NCI-H1105 treated with DMSO at 0.1 percent for 48 hours (cell line): ENCODE results near the gene IFNA6.
"Not testable (repeated sequence)": the region's sequence is repeated elsewhere in the genome, so short reads cannot be mapped to it uniquely, and the experiment has no call there.

Experiments
- DNase-seq: peaks from one replicate; lab custom pipeline; 2025; lab: John Stamatoyannopoulos, UW

IFNA6 gene

DNA sequence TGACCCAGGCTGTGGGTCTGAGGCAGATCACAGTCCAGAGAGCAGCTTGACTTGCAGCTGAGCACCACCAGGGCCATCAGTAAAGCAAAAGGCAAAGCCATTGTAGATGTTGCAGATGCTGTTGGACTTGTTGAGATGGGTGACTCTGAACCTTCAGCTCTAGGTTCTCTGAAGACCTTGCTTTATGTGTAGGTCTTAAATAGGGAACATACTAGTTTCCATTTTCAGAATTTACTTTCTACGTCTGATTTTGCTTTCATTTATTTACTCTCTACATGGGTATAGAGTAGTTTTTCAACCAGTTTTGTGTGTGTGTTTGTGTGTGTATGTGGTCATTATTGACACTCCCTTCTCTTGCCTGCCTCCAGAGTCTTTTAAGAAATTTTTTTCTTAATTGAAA is at the start of gene IFNA6:
Gene IFNA6, minus strand, starts transcription at position 101 of the 400 bp plus-strand sequence. Its CDS starts 0 bp downstream, at position 101.
- no peak for DNase-seq

DNA sequence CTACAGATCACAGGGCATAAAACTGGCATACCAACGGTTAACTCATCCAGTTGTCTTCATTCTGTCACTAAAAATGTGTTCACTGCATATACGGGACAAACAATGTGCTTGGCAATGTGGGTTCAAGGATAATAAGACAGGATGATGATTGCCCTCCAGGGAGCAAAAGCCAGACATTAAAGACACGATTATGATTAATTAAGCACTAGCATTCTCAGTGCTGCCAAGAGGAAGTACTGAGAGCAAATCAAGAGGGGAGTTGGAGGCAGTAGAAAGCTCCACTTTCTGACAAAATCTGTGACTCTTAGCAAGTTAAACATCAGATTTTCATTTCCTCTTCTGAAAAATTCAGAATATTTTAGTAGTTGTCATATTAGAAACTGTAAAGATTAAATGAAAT is 49.3 kb upstream of the IFNA6 start:
- DNase-seq, result no peak

DNA sequence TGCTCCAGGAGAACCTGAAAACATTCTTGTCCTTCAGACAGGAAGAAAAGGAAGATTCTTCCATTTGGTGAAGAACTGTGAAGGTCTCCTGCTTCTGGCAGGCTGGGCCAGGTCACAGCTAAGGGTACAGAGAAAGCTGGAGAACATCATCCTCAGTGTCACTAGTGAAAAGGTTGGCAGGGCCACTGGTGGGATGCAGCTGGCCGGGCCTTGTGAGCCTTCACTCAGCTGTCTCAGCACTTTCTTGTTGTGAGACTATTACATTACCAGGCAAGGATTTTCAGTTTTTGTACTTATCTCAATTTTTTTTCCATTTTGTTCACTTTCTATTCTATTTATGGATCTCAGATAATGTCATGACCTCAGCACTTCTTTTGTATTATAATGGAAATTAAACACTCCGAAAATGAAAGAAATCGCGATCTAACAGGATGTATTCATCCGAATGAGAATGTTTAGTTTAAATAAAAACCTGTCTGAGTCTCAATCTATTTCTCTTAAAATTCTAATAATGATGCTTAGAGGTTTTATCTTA is 48.3 kb upstream of the IFNA6 start:
- no peak for DNase-seq

DNA sequence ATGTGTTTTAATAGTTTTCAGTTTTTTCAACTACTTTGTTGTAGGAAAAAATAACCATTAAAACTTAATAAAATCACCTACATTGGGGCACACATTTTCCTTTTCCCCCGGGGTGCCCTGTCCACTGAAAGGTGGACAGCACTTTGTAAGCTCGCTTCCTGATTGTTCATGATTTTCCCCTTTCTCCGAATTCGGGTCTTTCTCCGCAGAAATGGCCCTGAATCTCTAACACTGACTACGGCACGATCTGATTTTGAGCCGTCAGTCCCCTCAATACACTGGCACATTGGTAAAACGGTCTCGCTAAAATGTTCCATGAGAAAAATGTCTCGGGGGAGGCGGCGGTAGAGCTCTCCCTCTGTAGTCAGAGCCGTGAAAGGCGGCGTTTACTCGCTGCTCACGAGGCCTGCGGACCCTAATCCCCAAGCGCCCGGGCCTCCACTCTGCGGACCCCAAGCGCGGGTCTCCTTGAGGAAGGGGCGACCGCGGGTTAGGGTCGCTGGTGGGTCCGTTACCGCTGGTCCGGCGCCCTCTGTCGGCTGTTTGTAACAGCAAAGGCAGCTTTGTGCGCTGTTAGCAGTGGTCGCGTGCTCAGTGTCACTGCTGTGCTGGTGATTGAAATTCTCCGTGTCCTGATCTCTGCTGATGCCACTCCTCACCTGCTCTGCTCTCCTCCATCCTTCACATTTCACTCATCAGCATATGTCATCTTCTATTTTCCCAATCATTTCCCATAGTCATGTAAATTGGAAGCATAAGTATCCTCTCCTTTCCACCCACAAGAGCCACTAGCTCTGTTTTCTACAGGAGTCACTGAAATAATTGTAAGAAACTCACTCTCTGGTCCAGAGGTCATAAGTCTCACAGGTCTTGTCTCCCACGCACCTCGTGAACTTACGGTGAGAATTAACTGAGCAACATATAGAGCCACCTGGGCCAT is 45.4 kb upstream of the IFNA6 start:
- DNase-seq, result peak; percentile 43

DNA sequence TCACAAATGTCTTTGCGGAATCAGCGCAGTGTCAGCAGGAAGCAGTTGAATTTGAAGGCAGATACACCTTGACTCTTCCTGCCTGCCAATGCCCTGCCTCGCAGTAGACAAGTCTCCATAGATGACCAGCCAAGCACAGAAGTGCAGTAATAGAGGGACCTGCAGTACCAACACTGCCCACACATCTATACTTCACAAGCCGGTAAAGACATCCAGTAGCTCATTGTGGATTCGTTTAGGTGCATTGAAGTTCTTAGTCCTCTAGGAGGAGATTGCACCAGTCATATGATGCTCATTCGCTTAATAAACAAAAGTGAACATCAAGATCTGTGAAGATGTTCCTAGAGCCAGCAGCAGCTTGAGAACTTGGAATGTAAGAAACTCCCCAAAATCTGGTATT is 41.6 kb upstream of the IFNA6 start:
- no peak for DNase-seq

DNA sequence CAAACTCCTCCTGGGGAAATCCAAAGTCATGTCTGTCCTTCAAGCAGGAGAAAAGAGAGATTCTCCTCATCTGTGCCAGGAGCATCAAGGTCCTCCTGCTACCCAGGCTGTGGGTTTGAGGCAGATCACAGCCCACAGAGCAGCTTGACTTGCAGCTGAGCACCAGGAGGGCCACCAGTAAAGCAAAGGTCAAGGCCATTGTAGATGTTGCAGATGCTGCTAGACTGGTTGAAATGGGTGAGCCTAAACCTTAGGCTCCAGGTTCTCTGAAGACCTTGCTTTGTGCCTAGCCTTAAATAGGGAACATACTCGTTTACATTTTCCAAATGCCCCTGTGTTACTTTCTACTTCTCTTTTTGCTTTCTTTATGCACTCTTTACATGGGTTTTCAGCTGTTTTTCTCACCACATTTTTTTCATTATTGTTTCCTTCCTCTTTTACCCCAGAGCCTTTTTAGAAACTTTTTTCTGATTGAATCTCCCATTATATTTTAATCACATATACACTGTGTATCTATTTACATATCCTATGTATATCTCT is 34.5 kb upstream of the IFNA6 start, which contains the start of gene IFNA2:
Gene IFNA2, minus strand, starts transcription at position 268 of the 540 bp plus-strand sequence. Its CDS starts 69 bp downstream, at position 199.
- DNase-seq, result no peak

DNA sequence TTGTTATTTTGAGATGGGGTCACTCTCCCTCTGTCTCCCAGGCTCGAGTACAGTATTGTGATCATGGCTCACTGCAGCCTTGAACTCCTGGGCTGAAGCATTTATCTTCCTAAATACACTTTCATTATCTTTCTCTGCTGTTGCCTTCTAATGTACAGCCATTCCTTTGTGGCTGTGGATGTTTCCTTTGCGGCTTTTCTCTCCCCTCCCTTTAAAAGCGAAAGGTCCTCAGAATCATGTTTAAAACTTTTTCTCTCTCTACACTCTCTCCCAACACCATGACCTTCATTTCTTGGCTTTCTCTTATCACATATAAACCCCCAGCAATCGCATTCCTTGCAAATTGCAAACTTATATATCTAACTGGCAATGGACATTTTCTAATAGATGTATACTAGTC is 32.9 kb upstream of the IFNA6 start:
- no peak for DNase-seq

DNA sequence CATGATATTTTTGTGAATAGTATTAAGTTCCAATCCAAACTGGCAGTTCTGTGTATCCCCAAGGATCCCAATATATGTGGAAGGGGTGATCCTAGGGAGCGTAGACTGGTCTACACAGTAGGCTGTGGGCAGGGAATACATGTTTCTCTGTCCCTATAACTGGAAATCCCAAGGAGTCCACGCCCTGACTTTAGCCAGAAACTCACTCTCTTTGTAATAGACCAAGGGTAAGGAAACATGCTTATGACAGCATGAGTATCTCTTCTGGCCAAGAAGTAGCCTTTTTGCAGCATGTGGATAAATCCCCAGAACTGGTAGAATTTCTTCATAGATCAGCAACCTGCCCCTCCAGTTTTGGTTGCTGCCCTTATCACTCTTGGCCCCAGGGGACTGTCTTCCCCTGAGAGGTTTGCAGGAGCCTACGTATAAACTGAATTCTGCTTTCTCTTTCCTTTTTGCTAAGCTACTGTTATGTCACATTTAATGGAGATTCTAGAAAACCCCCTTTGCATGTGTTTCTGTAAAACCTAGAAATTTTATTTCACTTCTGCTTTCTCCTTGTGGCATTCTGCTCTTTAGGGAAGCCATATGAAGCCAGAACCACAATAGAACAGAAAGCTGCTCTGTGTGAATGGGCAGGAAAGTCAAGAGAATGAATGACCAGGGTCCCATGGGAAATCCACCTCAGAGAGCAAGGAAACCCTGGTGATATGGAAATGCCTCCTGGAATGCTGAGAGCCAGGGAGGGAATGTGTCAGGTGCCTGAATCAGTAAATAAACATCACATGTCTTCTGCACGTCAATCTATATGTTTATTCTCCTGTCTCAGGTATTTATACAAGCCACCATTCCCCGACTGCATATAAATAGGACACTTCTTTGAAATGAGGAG is 31.0 kb upstream of the IFNA6 start:
- DNase-seq, result no peak

DNA sequence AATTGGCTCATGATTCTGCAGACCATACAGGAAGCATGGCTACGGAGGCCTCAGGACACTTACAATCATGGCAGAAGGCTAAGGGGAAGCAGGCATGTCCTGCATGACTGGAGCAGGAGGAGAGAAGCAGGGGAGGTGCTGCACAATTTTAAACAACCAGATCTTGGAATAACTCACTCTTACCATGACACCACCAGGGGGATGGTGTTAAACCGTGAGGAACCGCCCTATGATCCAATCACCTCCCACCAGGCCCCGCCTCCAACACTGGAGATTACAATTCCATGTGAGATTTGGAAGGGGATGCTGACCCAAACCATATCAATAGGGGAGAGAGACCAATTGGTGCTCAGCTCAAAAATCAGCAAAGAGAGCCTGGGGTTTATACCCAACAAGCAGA is 20.8 kb upstream of the IFNA6 start:
- not testable (repeated sequence) for DNase-seq

DNA sequence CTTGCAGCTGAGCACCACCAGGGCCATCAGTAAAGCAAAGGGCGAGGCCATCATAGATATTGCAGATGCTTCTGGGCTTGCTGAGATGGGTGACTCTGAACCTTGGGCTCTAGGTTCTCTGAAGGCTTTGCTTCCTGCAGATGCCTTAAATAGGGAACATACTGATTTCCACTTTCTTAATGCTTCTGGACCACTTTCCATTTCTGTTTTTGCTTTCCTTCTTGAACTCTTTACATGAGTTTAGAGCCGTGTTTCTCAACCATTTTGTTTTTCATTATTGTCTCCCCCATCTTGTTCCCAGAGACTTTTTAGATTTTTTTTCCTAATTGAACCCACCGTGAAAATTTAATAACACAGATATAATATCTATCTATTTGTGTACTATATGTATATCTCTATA is 17.3 kb upstream of the IFNA6 start, which contains the start of gene IFNA13:
Gene IFNA13, minus strand, starts transcription at position 101 of the 400 bp plus-strand sequence. Its CDS starts 47 bp downstream, at position 54.
- DNase-seq, result no peak

DNA sequence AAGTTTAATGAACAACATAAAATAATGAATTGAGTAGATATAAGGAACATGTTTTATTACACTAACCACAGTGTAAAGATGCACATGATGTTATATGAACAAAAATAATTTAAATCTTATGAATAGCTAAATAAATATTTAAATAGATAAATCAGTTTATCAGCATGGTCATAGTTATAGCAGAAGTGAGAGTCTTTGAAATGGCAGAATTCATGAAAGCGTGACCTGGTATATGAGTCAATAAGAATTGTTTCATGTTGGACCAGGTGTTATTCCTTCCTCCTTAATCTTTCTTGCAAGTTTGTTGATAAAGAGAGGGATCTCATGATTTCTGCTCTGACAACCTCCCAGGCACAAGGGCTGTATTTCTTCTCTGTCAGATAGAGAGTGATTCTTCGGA is 16.5 kb upstream of the IFNA6 start:
- DNase-seq, result not testable (repeated sequence)

DNA sequence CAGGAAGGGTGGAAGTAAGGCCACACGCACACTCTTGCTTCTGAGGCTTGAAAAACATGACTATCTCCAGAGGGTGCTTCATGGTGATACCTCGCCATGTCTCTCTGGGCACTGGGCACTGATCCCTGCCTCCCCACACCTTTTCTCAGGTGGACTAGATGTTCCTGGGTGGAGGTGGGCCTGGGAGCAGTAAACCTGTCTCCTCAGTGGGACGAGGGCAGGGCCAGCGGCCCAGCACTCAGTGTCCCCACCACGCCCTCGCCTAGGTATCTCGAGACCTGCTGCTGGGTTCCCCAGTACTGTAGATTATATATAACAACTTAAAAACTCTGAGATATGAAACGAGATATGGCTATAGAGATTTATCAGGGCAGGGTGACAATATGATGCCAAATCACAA is 11.6 kb upstream of the IFNA6 start:
- DNase-seq, result no peak

DNA sequence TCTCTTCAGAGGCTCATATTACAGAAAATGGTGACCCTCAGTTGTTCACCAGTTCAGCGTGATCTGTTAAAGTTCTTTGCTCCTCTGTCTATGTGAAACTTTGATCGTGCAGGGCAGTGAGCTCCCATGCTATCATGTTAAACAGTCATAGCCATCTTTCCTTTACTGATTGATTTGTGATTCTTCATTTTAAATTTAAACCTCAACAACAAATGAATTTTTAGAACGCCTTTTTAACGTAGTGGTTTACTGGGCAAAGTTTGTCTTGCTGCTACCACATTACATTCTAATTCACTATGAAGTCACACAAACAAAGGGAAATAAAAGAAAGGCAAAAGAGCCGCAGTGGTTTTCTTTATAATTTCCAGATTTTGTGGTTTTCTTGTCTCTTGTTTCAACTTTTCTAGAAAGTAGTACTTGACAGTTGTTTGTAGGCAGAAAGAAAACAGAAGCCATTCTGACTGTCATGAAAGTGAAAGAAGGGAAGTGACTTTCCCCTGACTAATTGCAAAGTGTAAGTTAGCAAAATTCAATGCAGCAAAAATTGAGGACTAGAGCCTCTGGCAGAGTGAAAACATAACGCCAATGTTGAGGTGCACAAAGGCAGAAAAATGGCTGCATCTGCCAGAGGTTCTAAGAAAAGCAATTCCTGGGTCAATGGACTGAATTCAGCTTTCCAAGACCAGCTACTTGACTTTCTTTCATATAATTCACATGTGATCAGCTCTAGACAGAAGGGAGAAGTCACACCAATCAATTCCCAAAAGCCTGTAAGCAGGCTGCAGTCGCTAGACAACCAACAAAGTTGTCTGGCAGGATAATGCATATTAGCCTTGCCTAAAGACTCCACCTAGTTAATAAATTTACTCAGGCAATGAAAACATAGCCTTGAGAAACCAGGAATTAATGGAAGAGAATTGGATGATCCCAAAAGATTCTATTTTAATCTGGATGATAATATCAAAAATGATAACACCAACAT is 7.1 kb upstream of the IFNA6 start:
- DNase-seq, result no peak

DNA sequence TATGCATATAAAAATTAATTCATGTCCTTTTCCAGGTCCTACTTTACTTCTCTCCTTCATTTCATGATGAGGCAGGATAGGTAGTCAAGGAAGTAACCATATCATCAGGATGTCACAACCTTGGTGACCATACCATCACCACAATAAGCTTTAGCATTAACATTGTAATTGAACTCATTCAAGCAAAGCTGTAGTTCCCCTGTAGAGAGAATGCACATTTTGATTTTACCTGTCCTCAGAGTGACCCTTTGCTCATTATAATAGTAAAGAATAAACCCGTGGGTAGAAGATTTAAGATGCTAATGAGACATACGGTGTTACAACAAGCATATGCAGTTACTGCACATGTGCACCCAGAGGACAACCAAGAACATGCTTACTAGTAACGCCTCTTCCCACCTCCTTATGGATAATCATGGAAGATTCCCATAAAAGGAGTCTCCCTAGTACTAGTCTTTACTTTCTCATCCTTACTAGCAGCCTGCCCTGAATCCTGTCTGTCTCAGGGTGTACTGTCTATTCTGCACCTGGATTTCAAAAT is 2.2 kb downstream of the IFNA6 start:
- DNase-seq, result no peak

DNA sequence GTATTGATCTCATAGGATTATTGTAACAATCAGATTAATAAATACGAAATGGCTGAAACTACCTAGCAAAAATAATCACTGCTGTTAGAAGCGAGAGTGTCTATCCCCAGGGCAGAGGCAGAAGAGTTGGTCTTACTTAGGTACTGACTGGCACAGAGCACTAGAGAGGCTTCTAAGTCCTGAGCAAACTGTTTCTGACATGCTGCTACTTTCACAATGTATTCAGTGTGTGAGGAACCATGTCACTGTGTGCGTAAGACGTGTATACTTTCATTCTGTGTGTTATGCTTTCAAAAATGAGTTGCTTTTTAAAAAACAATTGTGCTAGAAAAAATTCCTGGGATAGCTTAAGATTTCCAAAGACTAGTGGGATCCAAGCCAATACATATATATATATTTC is 10.0 kb downstream of the IFNA6 start:
- no peak for DNase-seq

DNA sequence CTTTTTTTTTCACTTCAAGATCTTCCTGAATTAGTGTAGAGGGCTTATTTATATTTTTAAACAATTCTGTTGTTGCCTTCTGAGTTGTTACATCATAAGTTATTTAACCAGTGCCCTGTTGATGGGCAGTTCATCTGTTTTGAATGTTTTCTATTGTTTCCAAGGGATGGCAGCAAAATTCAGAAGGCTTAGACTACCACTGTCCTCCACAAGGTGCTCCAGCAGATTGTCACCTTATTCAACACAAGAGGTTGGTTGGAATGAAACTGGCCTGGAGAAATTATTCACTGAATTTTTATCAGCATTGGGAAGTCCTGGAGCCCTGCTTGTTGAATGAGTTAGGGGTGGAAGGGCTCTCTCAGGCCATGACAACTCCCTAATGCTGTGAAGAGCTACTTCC is 14.2 kb downstream of the IFNA6 start:
- no peak for DNase-seq

DNA sequence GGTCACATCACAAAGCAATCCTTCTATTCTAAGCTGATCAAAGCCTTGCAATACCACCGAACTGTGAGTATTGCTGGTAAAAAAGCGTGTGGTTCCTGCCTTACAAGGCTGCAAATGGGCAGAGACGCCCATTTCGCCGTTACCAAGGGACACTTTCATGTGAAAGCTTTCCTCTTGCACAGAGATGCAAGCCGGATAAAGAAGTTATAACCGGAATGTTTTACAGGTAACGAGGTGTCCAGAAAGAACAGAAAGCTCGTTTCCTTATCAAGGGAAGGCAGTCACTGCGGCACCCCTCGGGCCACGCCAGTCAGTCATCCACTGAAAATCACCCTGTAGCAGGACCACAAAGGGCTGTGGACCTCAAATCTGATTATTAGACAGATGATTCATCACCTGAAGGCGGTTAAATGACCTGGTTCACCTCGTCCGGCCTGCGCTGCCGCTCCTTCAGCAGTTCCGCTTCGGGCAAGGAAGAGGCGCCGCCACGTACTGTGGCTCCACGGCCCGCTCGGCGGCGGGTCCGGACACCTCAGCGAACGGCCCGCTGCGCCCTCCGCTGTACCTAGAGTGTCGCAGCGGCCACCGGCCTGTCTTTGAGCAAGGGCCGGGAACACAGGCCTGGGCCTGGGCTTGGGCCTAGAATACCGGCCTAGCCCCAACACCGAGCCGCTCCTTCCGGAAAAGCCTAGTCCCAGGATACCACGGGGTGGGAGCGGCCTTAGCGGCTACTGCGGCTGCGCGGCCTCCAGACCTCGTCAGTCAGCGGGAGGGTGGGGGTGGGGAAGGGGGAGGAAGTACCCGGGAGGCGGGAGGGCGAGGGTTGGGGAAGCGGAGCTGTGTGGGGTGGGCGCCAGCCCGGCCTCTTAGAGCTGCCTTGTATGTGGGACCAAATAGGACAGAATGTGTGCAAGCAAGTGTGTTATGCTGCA is 15.7 kb downstream of the IFNA6 start, which contains the start of gene KLHL9:
Gene KLHL9, minus strand, starts transcription at position 704 of the 932 bp plus-strand sequence. Its CDS starts 545 bp downstream, at position 159.
- DNase-seq, result peak; percentile 77

DNA sequence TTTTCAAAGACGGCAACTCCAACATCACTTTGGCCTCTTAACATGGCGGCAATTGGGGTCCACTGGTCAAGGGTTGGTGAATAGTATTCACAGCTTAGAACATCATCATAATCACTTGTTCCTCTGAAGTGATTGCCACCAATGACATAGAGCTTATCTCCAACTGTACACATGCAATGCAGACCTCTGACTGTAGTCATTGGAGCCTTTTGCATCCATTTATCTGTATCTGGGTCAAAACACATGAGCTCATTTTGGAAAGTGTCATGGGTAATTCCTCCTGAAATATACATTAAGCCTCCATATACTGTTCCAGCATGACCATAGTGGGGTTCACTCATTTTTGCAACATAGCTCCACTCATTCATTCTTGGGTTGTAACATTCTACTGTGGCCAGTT is 17.5 kb downstream of the IFNA6 start:
- no peak for DNase-seq
